Activated CD8-positive, alpha-beta T cell treated with anti-CD3 and anti-CD28 coated beads for 36 hours (primary cell): ENCODE results near the gene SHC2. TPM values are rescaled to one million over a fixed set of nuclear protein-coding genes. Genes with fewer than 3 reads are reported as not detected.

ENCODE experiments used
- ATAC-seq: fragments of 200-7000 bp; cut with Tn5 transposase; one replicate; pipeline ENCODE4 v1.10.0; 2021; ENCODE audit warnings: mild to moderate bottlenecking, moderate library complexity
- CTCF ChIA-PET: fragments of 350-600 bp; sonication (Branson Sonifier 250); formaldehyde crosslinking; loops from one replicate; lab custom pipeline; 2021; ENCODE audit warnings: antibody characterized with exemption; lab: Charles Lee
- POLR2A ChIA-PET: fragments of 350-600 bp; sonication (Branson Sonifier 250); formaldehyde crosslinking; loops from one replicate; lab custom pipeline; 2021; ENCODE audit warnings: antibody characterized with exemption; lab: Charles Lee
- DNase-seq: peaks from one replicate; pipeline ENCODE4 v3.0.0-alpha.2; 2020
- H3K27ac Mint-ChIP-seq: one replicate; pipeline ENCODE4 v1.8.0; 2021; ENCODE audit warnings: mild to moderate bottlenecking, mixed read lengths
- H3K27me3 Mint-ChIP-seq: one replicate; pipeline ENCODE4 v1.8.0; 2021; ENCODE audit warnings: mixed read lengths
- H3K36me3 Mint-ChIP-seq: one replicate; pipeline ENCODE4 v1.8.0; 2021; ENCODE audit warnings: low read depth, mixed read lengths
- H3K4me1 Mint-ChIP-seq: one replicate; pipeline ENCODE4 v1.8.0; 2021; ENCODE audit warnings: low read depth, mixed read lengths
- H3K4me3 Mint-ChIP-seq: one replicate; pipeline ENCODE4 v1.8.0; 2021; ENCODE audit warnings: mild to moderate bottlenecking, moderate library complexity, mixed read lengths
- H3K9me3 Mint-ChIP-seq: one replicate; pipeline ENCODE4 v1.8.0; 2021; ENCODE audit warnings: mixed read lengths
- CTCF ChIP-seq: fragments of 200-600 bp; IDR thresholded peaks from one replicate; pipeline ENCODE4 v1.8.0; 2022; ENCODE audit warnings: antibody characterized with exemption, mild to moderate bottlenecking
- intact Hi-C: fragments of 100-400 bp; cut with micrococcal nuclease; formaldehyde crosslinking; loops from one replicate; pipeline ENCODE4 v1.10.0; 2022
- total RNA-seq, 2 experiments: library from RNA; stranded (reverse); gene quantifications; one replicate each; pipeline ENCODE4 v1.2.3, GENCODE V29; 2021

The SHC2 gene
- total RNA-seq, 2 experiments from 2014 or later: 0.25 to 0.45 TPM

GRCh38 chr19:402786-403185 is 58.0 kb downstream of the SHC2 start:
- Mint-ChIP-seq H3K36me3 (no peaks in the 10 kb centered on the region), H3K9me3 (no peaks in the 10 kb centered on the region), H3K27ac (no peak overlapping the region), H3K4me1 (no peaks in the 10 kb centered on the region), H3K4me3 (no peak overlapping the region), H3K27me3 (peaks cover 13% of the 10 kb centered on the region)
- ChIA-PET POLR2A (interaction anchor here (1.1 kb wide), 1 partner anchor 20 kb away, joined by 3 read pairs; no protein-coding TSS in a partner anchor), CTCF (no interaction called here)
- ATAC-seq (no peak), DNase-seq (no peak)
- intact Hi-C loops: no loop called here
- no peak for TF ChIP-seq CTCF

GRCh38 chr19:401866-402511 is 58.8 kb downstream of the SHC2 start:
- intact Hi-C loops: no loop called here
- Mint-ChIP-seq H3K27ac (no peak overlapping the region), H3K4me1 (no peaks in the 10 kb centered on the region), H3K27me3 (peaks cover 13% of the 10 kb centered on the region), H3K4me3 (no peak overlapping the region), H3K36me3 (no peaks in the 10 kb centered on the region), H3K9me3 (no peaks in the 10 kb centered on the region)
- POLR2A ChIA-PET: no interaction called here
- CTCF ChIA-PET: no interaction called here
- TF ChIP-seq CTCF: no peak
- ATAC-seq (no peak), DNase-seq (no peak)

- DNase-seq (no peak), ATAC-seq (no peak)
- H3K27ac Mint-ChIP-seq: no peak overlapping the region
- H3K36me3 Mint-ChIP-seq: no peaks in the 10 kb centered on the region
- TF ChIP-seq CTCF: no peak
- H3K9me3 Mint-ChIP-seq: no peaks in the 10 kb centered on the region
- ChIA-PET CTCF (no interaction called here), POLR2A (no interaction called here)
- peaks cover 13% of the 10 kb centered on the region for H3K27me3 Mint-ChIP-seq
- H3K4me3 Mint-ChIP-seq: no peak overlapping the region
- no peaks in the 10 kb centered on the region for H3K4me1 Mint-ChIP-seq
- intact Hi-C loops: no loop called here
Measured at GRCh38 chr19:400976-401865, 59.6 kb downstream of the SHC2 start.

GRCh38 chr19:399370-399769 is 61.5 kb downstream of the SHC2 start:
- no peak for DNase-seq
- Mint-ChIP-seq H3K4me3 (no peak overlapping the region), H3K9me3 (peaks cover 6% of the 10 kb centered on the region), H3K27ac (no peak overlapping the region), H3K36me3 (peaks cover 2% of the 10 kb centered on the region), H3K4me1 (peaks cover under 1% of the 10 kb centered on the region), H3K27me3 (peaks cover 13% of the 10 kb centered on the region)
- ChIA-PET CTCF (no interaction called here), POLR2A (no interaction called here)
- no peak for TF ChIP-seq CTCF
- intact Hi-C loops: no loop called here
- no peak for ATAC-seq

- Mint-ChIP-seq H3K4me3 (no peak overlapping the region), H3K36me3 (peaks cover 2% of the 10 kb centered on the region), H3K9me3 (peaks cover 10% of the 10 kb centered on the region), H3K4me1 (peaks cover 4% of the 10 kb centered on the region), H3K27ac (no peak overlapping the region), H3K27me3 (peaks cover 12% of the 10 kb centered on the region)
- DNase-seq: no peak
- TF ChIP-seq CTCF: no peak
- ChIA-PET POLR2A (no interaction called here), CTCF (no interaction called here)
- intact Hi-C loops: no loop called here
- ATAC-seq: no peak
Measured at GRCh38 chr19:398719-399118, 62.1 kb downstream of the SHC2 start.
